ENCODE data around the gene ZNF724.
"Not testable (repeated sequence)": the region's sequence is repeated elsewhere in the genome, so short reads cannot be mapped to it uniquely, and the experiment has no call there.

Gene ZNF724
- long read RNA-seq, transcript ZNF724-201 (4 exons, 2,764 nt) = major isoform, 53 of 67 reads
- long read RNA-seq, partial matches to known transcripts = 10 of 67 reads
- long read RNA-seq, other reads (novel, unspliced or antisense) = 3 of 67 reads

DNA sequence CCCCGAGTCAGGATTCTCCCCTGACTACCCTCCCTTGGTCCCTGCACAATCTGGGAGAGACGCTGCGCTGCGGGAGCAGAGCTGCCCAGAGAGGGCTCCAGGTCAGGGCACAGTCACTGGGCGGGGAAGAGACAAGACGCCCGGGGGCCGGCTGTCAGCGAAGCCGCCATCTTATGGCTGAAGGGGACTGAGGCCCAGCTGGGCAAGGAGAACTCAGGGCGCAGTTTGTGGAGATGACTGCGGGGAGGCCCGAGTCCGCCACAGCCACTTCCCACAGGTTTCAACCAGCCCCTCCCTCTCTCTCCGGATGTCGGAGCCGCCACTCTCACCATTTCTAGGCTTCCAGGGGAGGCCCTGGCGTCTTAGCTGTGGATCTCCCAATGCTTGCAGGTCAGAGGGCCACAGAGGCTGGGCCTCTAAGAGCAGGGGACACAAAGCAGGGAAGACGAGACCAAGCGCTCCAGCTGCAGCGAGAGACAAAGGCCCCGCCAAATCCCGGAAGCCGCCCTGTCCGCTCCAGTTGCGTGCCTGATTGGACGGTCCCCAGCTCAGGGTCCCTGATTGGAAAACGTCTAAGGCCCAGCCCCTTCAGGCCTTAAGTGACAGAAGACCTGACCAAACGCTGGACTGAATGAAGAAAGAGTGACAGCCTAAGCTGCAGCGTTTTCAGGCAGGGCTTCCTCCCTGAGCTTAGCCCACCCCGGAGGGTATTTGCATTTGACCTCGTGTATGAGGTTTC is at the start of gene ZNF724:
Gene ZNF724 (minus strand): TSS at position 484 of the 739 bp plus-strand sequence. CDS start 152 bp downstream, at position 332.
- peak; percentile 83 to 98 for DNase-seq (ENCODE audit: low read depth in 1 of 2, low spot score in 1 of 2)
- Histone ChIP-seq H3K27ac (replicated peaks) (peak within 1 kb of the TSS; percentile 86), H3K27me3 (ENCODE audit: insufficient read depth, poor library complexity, severe bottlenecking) (no peaks in the 10 kb centered on the region), H3K4me3 (replicated peaks; ENCODE audit: insufficient read depth, low read length) (peak within 1 kb of the TSS; percentile 73)
- TF ChIP-seq SPI1 (IDR thresholded peaks at IDR 0.05; ENCODE audit: borderline replicate concordance, low read depth) = peak; percentile 46; the same call in 1 of the 2 replicates
- TF ChIP-seq, protein P1, sequence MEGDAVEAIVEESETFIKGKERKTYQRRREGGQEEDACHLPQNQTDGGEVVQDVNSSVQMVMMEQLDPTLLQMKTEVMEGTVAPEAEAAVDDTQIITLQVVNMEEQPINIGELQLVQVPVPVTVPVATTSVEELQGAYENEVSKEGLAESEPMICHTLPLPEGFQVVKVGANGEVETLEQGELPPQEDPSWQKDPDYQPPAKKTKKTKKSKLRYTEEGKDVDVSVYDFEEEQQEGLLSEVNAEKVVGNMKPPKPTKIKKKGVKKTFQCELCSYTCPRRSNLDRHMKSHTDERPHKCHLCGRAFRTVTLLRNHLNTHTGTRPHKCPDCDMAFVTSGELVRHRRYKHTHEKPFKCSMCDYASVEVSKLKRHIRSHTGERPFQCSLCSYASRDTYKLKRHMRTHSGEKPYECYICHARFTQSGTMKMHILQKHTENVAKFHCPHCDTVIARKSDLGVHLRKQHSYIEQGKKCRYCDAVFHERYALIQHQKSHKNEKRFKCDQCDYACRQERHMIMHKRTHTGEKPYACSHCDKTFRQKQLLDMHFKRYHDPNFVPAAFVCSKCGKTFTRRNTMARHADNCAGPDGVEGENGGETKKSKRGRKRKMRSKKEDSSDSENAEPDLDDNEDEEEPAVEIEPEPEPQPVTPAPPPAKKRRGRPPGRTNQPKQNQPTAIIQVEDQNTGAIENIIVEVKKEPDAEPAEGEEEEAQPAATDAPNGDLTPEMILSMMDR (IDR thresholded peaks at IDR 0.05; ENCODE audit: insufficient read depth, low read length) = no peak
- TF ChIP-seq, protein P2, sequence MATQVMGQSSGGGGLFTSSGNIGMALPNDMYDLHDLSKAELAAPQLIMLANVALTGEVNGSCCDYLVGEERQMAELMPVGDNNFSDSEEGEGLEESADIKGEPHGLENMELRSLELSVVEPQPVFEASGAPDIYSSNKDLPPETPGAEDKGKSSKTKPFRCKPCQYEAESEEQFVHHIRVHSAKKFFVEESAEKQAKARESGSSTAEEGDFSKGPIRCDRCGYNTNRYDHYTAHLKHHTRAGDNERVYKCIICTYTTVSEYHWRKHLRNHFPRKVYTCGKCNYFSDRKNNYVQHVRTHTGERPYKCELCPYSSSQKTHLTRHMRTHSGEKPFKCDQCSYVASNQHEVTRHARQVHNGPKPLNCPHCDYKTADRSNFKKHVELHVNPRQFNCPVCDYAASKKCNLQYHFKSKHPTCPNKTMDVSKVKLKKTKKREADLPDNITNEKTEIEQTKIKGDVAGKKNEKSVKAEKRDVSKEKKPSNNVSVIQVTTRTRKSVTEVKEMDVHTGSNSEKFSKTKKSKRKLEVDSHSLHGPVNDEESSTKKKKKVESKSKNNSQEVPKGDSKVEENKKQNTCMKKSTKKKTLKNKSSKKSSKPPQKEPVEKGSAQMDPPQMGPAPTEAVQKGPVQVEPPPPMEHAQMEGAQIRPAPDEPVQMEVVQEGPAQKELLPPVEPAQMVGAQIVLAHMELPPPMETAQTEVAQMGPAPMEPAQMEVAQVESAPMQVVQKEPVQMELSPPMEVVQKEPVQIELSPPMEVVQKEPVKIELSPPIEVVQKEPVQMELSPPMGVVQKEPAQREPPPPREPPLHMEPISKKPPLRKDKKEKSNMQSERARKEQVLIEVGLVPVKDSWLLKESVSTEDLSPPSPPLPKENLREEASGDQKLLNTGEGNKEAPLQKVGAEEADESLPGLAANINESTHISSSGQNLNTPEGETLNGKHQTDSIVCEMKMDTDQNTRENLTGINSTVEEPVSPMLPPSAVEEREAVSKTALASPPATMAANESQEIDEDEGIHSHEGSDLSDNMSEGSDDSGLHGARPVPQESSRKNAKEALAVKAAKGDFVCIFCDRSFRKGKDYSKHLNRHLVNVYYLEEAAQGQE (IDR thresholded peaks at IDR 0.05; ENCODE audit: insufficient replicate concordance, low read depth) = peak; percentile 26
- peak; percentile 82 for TF ChIP-seq GABPA (IDR thresholded peaks at IDR 0.05; ENCODE audit: low read depth)
- peak; percentile 85 for TF ChIP-seq POLR2AphosphoS5 (IDR thresholded peaks at IDR 0.05; ENCODE audit: low read depth)

DNA sequence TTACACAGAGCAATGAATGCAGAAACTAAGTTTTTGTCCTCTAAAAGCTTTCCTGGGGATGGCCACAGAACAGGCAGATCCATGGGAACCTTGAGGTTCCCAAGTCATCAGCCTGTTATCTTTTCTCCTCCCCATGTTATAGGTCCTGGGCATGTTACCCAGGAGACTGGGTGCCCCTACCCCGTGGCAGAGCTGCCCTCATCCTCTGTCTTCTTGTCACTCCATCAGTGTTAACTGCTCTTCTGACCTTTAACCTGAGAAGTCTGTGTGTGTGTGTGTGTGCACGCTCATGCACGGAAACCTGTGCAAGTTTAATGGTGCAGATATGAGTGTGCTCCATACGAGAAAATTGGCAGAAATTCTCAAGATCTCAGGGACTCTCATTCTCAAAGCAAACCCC is 43.9 kb upstream of the ZNF724 start:
- no peak for DNase-seq (ENCODE audit: low read depth in 1 of 2, low spot score in 1 of 2)
- TF ChIP-seq GABPA (IDR thresholded peaks at IDR 0.05; ENCODE audit: low read depth) (no peak), SPI1 (IDR thresholded peaks at IDR 0.05; ENCODE audit: borderline replicate concordance, low read depth) (no peak), POLR2AphosphoS5 (IDR thresholded peaks at IDR 0.05; ENCODE audit: low read depth) (no peak)
- TF ChIP-seq, protein P1 (IDR thresholded peaks at IDR 0.05; ENCODE audit: insufficient read depth, low read length) = no peak
- TF ChIP-seq, protein P2 (IDR thresholded peaks at IDR 0.05; ENCODE audit: insufficient replicate concordance, low read depth) = no peak
- Histone ChIP-seq H3K27me3 (ENCODE audit: insufficient read depth, poor library complexity, severe bottlenecking) (no peaks in the 10 kb centered on the region), H3K27ac (replicated peaks) (no peak overlapping the region), H3K4me3 (replicated peaks; ENCODE audit: insufficient read depth, low read length) (no peak overlapping the region)

DNA sequence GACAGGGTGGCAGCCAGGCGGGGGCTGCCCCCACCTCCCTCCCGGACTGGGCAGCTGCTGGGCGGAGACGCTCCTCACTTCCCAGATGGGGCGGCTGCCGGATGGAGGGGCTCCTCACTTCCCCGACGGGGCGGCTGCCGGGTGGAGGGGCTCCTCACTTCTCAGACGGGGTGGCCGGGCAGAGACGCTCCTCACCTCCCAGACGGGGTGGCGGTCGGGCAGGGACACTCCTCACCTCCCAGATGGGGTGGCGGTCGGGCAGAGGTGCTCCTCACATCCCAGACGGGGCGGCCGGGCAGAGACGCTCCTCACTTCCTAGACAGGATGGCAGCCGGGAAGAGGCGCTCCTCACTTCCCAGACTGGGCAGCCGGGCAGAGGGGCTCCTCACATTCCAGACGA is 39.8 kb upstream of the ZNF724 start:
- not testable (repeated sequence) for H3K4me3 ChIP-seq (replicated peaks; ENCODE audit: insufficient read depth, low read length); H3K27me3 ChIP-seq (ENCODE audit: insufficient read depth, poor library complexity, severe bottlenecking); H3K27ac ChIP-seq (replicated peaks); DNase-seq (ENCODE audit: low read depth in 1 of 2, low spot score in 1 of 2)

DNA sequence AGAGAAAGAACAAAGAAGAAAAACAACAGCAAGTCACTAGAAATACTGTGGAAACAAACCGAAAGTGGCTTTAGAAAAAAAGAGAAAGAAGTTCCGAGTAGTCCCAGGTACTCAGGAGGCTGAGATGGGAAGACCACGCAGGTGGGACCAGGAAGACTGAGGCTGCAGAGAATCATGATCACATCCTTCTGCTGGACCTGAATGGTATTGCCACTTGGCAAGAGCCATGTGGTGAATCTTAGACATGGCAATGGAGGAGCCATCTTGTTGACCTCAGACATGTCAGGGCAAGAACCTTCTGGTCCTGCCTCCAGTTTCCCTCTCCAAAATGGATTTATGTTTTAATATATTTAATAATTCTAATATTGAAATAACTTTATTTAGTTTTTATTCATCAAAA is 37.4 kb upstream of the ZNF724 start:
- Histone ChIP-seq H3K4me3 (replicated peaks; ENCODE audit: insufficient read depth, low read length) (no peak overlapping the region), H3K27me3 (ENCODE audit: insufficient read depth, poor library complexity, severe bottlenecking) (no peaks in the 10 kb centered on the region), H3K27ac (replicated peaks) (no peak overlapping the region)
- no peak for DNase-seq (ENCODE audit: low read depth in 1 of 2, low spot score in 1 of 2)
- no peak for TF ChIP-seq SPI1 (IDR thresholded peaks at IDR 0.05; ENCODE audit: borderline replicate concordance, low read depth)
- TF ChIP-seq, protein P1 (IDR thresholded peaks at IDR 0.05; ENCODE audit: insufficient read depth, low read length) = no peak
